ENCODE measurements around the gene VEZF1.
A peak's percentile ranks its signal among the peaks of the same experiment; 100 is the strongest.

The VEZF1 gene

GRCh38 chr17:57954397-57955182, 33.5 kb downstream of the VEZF1 start:
- DNase-seq (ENCODE audit: low read depth in 1 of 2, low spot score in 1 of 2): no peak
- Histone ChIP-seq H3K27ac (replicated peaks) (no peak overlapping the region), H3K4me3 (replicated peaks; ENCODE audit: insufficient read depth, low read length) (peak overlapping the region; percentile 27), H3K27me3 (ENCODE audit: insufficient read depth, poor library complexity, severe bottlenecking) (peaks cover 15% of the 10 kb centered on the region)
- no peak for TF ChIP-seq GABPA (IDR thresholded peaks at IDR 0.05; ENCODE audit: low read depth)
- TF ChIP-seq REST (IDR thresholded peaks at IDR 0.05; ENCODE audit: insufficient replicate concordance, low read depth): no peak
- no peak for TF ChIP-seq POLR2AphosphoS5 (IDR thresholded peaks at IDR 0.05; ENCODE audit: low read depth)
- TF ChIP-seq SPI1 (IDR thresholded peaks at IDR 0.05; ENCODE audit: borderline replicate concordance, low read depth): no peak

GRCh38 chr17:57953705-57954396, 34.2 kb downstream of the VEZF1 start:
- no peak for DNase-seq (ENCODE audit: low read depth in 1 of 2, low spot score in 1 of 2)
- Histone ChIP-seq H3K27ac (replicated peaks) (no peak overlapping the region), H3K4me3 (replicated peaks; ENCODE audit: insufficient read depth, low read length) (no peak overlapping the region), H3K27me3 (ENCODE audit: insufficient read depth, poor library complexity, severe bottlenecking) (peaks cover 15% of the 10 kb centered on the region)
- TF ChIP-seq CTCF (IDR thresholded peaks at IDR 0.05; ENCODE audit: insufficient read depth, low read length): no peak
- no peak for TF ChIP-seq GABPA (IDR thresholded peaks at IDR 0.05; ENCODE audit: low read depth)
- no peak for TF ChIP-seq POLR2AphosphoS5 (IDR thresholded peaks at IDR 0.05; ENCODE audit: low read depth)
- no peak for TF ChIP-seq REST (IDR thresholded peaks at IDR 0.05; ENCODE audit: insufficient replicate concordance, low read depth)
- no peak for TF ChIP-seq SPI1 (IDR thresholded peaks at IDR 0.05; ENCODE audit: borderline replicate concordance, low read depth)

GRCh38 chr17:57953219-57953618, 34.8 kb downstream of the VEZF1 start:
- Histone ChIP-seq H3K4me3 (replicated peaks; ENCODE audit: insufficient read depth, low read length) (no peak overlapping the region), H3K27me3 (ENCODE audit: insufficient read depth, poor library complexity, severe bottlenecking) (peaks cover 15% of the 10 kb centered on the region), H3K27ac (replicated peaks) (no peak overlapping the region)
- no peak for DNase-seq (ENCODE audit: low read depth in 1 of 2, low spot score in 1 of 2)
- no peak for TF ChIP-seq GABPA (IDR thresholded peaks at IDR 0.05; ENCODE audit: low read depth)
- TF ChIP-seq REST (IDR thresholded peaks at IDR 0.05; ENCODE audit: insufficient replicate concordance, low read depth): no peak
- TF ChIP-seq POLR2AphosphoS5 (IDR thresholded peaks at IDR 0.05; ENCODE audit: low read depth): no peak
- no peak for TF ChIP-seq SPI1 (IDR thresholded peaks at IDR 0.05; ENCODE audit: borderline replicate concordance, low read depth)
- TF ChIP-seq CTCF (IDR thresholded peaks at IDR 0.05; ENCODE audit: insufficient read depth, low read length): no peak
